ENCODE measurements around the gene FLNC. TPM values are rescaled to one million over a fixed set of nuclear protein-coding genes. Genes with fewer than 3 reads are reported as not detected.

FLNC gene
- polyA plus RNA-seq, 1 donor from 2014 or later = 0.36 TPM

- H4K20me1 ChIP-seq (ENCODE audit: insufficient read depth) = no peaks in the 10 kb centered on the region
- no peaks in the 10 kb centered on the region for H3K27me3 ChIP-seq (ENCODE audit: insufficient read depth, low read depth, low read length)
- H3K9me3 ChIP-seq (ENCODE audit: low read length) = no peaks in the 10 kb centered on the region
- no peak overlapping the region for H3K4me2 ChIP-seq (ENCODE audit: low read length)
- no peak overlapping the region for H2AFZ ChIP-seq (ENCODE audit: low read depth, low read length)
- no peak overlapping the region for H3K9ac ChIP-seq (ENCODE audit: low read length)
- no peak for TF ChIP-seq EP300 (conservative IDR thresholded peaks at IDR 0.05; ENCODE audit: poor library complexity, severe bottlenecking)
- no peak for TF ChIP-seq EZH2 (IDR thresholded peaks at IDR 0.05; ENCODE audit: borderline replicate concordance, insufficient read depth, low read length, poor library complexity, severe bottlenecking)
- no peak for TF ChIP-seq POLR2AphosphoS5 (IDR thresholded peaks at IDR 0.05)
- no peak for TF ChIP-seq SMC3 (conservative IDR thresholded peaks at IDR 0.05; ENCODE audit: poor library complexity)
- TF ChIP-seq MXI1 (conservative IDR thresholded peaks at IDR 0.05; ENCODE audit: poor library complexity, severe bottlenecking) = no peak
- TF ChIP-seq TAF1 (IDR thresholded peaks at IDR 0.05; ENCODE audit: low read depth) = no peak
- TF ChIP-seq CTCF (IDR thresholded peaks at IDR 0.05; ENCODE audit: poor library complexity, severe bottlenecking) = no peak
- no peak for TF ChIP-seq RAD21 (conservative IDR thresholded peaks at IDR 0.05)
- TF ChIP-seq, protein P1, sequence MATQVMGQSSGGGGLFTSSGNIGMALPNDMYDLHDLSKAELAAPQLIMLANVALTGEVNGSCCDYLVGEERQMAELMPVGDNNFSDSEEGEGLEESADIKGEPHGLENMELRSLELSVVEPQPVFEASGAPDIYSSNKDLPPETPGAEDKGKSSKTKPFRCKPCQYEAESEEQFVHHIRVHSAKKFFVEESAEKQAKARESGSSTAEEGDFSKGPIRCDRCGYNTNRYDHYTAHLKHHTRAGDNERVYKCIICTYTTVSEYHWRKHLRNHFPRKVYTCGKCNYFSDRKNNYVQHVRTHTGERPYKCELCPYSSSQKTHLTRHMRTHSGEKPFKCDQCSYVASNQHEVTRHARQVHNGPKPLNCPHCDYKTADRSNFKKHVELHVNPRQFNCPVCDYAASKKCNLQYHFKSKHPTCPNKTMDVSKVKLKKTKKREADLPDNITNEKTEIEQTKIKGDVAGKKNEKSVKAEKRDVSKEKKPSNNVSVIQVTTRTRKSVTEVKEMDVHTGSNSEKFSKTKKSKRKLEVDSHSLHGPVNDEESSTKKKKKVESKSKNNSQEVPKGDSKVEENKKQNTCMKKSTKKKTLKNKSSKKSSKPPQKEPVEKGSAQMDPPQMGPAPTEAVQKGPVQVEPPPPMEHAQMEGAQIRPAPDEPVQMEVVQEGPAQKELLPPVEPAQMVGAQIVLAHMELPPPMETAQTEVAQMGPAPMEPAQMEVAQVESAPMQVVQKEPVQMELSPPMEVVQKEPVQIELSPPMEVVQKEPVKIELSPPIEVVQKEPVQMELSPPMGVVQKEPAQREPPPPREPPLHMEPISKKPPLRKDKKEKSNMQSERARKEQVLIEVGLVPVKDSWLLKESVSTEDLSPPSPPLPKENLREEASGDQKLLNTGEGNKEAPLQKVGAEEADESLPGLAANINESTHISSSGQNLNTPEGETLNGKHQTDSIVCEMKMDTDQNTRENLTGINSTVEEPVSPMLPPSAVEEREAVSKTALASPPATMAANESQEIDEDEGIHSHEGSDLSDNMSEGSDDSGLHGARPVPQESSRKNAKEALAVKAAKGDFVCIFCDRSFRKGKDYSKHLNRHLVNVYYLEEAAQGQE (IDR thresholded peaks at IDR 0.05; ENCODE audit: borderline replicate concordance) = no peak
- no peak overlapping the region for H3K27ac ChIP-seq (ENCODE audit: low read length)
- H3F3A ChIP-seq (ENCODE audit: insufficient read depth, low read length, poor library complexity, severe bottlenecking) = no peaks in the 10 kb centered on the region
- no peaks in the 10 kb centered on the region for H3K36me3 ChIP-seq (ENCODE audit: insufficient read depth, low read length)
- H3K9me2 ChIP-seq (ENCODE audit: insufficient read depth, low read length) = no peaks in the 10 kb centered on the region
- H3K4me3 ChIP-seq (ENCODE audit: low read length) = no peak overlapping the region
- H3K79me2 ChIP-seq (replicated peaks; ENCODE audit: insufficient read depth, low read length) = no peaks in the 10 kb centered on the region
Observed at GRCh38 chr7:128846781-128847444, 16.7 kb downstream of the FLNC start.

- Histone ChIP-seq H3K36me3 (ENCODE audit: insufficient read depth, low read length) (no peaks in the 10 kb centered on the region), H3K79me2 (replicated peaks; ENCODE audit: insufficient read depth, low read length) (no peaks in the 10 kb centered on the region), H3K27ac (ENCODE audit: low read length) (no peak overlapping the region), H3K27me3 (ENCODE audit: insufficient read depth, low read depth, low read length) (no peaks in the 10 kb centered on the region), H2AFZ (ENCODE audit: low read depth, low read length) (no peak overlapping the region), H3F3A (ENCODE audit: insufficient read depth, low read length, poor library complexity, severe bottlenecking) (no peaks in the 10 kb centered on the region), H3K4me3 (ENCODE audit: low read length) (no peak overlapping the region), H3K9ac (ENCODE audit: low read length) (no peak overlapping the region), H3K9me2 (ENCODE audit: insufficient read depth, low read length) (no peaks in the 10 kb centered on the region), H3K4me2 (ENCODE audit: low read length) (no peak overlapping the region), H3K9me3 (ENCODE audit: low read length) (no peaks in the 10 kb centered on the region), H4K20me1 (ENCODE audit: insufficient read depth) (no peaks in the 10 kb centered on the region)
- TF ChIP-seq EZH2 (IDR thresholded peaks at IDR 0.05; ENCODE audit: borderline replicate concordance, insufficient read depth, low read length, poor library complexity, severe bottlenecking) (no peak), TAF1 (IDR thresholded peaks at IDR 0.05; ENCODE audit: low read depth) (no peak), MXI1 (conservative IDR thresholded peaks at IDR 0.05; ENCODE audit: poor library complexity, severe bottlenecking) (no peak), SMC3 (conservative IDR thresholded peaks at IDR 0.05; ENCODE audit: poor library complexity) (no peak), CTCF (IDR thresholded peaks at IDR 0.05; ENCODE audit: poor library complexity, severe bottlenecking) (no peak), EP300 (conservative IDR thresholded peaks at IDR 0.05; ENCODE audit: poor library complexity, severe bottlenecking) (no peak), RAD21 (conservative IDR thresholded peaks at IDR 0.05) (no peak)
Observed at GRCh38 chr7:128847721-128848211, 17.6 kb downstream of the FLNC start.
